Measurements from ENCODE around the gene DIP2C. TPM values are rescaled to one million over a fixed set of nuclear protein-coding genes. Genes with fewer than 3 reads are reported as not detected.
A peak's percentile ranks its signal among the peaks of the same experiment; 100 is the strongest.
"Not testable (repeated sequence)": the region's sequence is repeated elsewhere in the genome, so short reads cannot be mapped to it uniquely, and the experiment has no call there.

DIP2C gene
- total RNA-seq, 1 donor from 2014 or later: 23.1 TPM

DNA sequence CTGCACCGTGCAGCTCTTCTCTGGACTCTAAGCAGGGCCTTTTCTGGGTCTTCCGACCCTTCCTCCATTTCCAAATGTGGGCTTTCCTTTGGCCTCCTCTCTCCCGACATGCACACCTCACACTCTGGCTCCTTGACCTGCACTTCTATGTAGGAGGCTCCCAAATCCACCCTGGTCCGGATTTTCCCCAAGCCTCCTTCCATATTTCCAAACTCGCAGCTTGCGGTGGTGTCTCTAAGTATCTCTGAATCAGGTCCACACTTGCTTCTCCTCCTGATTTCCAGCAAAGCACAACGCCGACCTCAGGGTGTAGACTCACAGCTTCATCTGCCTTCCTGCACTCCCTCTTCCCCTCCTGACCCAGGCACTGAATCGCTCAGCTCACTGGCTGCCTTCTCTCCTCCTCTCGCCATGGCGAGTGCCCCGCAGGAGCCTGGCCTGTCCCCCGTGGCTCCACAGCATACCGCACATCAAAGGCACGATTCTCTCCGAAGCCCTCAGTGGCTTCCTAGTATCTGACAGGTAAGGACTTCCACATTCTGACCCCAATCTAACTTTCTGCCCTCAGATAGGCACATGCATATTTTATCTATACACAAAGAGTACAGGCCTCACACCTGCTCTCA is 27.8 kb downstream of the DIP2C start:
- H3K4me3 Mint-ChIP-seq: no peak overlapping the region
- H3K27ac Mint-ChIP-seq: peak overlapping the region; percentile 69
- H3K9me3 Mint-ChIP-seq: no peaks in the 10 kb centered on the region
- DNase-seq (ENCODE audit: extremely low spot score, unreplicated experiment): peak; percentile 64
- TF ChIP-seq, protein P1, sequence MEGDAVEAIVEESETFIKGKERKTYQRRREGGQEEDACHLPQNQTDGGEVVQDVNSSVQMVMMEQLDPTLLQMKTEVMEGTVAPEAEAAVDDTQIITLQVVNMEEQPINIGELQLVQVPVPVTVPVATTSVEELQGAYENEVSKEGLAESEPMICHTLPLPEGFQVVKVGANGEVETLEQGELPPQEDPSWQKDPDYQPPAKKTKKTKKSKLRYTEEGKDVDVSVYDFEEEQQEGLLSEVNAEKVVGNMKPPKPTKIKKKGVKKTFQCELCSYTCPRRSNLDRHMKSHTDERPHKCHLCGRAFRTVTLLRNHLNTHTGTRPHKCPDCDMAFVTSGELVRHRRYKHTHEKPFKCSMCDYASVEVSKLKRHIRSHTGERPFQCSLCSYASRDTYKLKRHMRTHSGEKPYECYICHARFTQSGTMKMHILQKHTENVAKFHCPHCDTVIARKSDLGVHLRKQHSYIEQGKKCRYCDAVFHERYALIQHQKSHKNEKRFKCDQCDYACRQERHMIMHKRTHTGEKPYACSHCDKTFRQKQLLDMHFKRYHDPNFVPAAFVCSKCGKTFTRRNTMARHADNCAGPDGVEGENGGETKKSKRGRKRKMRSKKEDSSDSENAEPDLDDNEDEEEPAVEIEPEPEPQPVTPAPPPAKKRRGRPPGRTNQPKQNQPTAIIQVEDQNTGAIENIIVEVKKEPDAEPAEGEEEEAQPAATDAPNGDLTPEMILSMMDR (conservative IDR thresholded peaks at IDR 0.05): no peak
- no peaks in the 10 kb centered on the region for H3K36me3 Mint-ChIP-seq
- H3K4me1 Mint-ChIP-seq (ENCODE audit: unreplicated experiment): peaks cover 44% of the 10 kb centered on the region
- H3K27me3 Mint-ChIP-seq: no peaks in the 10 kb centered on the region

DNA sequence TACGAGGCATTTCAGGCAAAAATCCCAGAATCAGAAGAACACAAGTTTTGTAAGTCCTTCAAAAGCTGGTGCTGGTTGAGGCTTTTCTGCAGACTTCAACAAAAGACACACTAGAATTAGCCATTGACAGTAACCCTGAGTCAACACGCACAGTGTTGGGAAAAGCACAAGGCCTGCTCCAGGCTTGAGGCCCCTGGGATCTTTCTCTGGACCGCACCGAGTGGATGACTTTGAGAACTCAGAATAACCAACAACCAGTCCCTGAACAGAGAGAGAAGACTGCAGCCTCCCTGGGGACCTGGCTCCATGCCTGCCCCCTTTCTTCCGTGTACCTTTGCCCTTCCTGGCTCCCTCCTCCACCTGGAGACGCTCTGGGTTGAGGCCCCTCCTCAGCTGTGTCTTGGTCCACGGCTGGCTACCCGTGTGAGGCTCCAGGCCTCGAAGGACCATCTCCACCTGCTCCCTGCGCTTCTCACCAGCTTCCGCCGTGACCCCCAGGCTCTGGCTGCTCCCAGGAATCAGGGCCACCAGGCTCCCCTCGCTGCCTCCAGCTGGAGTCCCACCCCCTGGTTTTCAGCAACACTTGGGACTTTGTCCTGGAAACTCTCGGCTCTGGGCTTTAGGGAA is 28.4 kb downstream of the DIP2C start:
- Mint-ChIP-seq H3K36me3 (no peaks in the 10 kb centered on the region), H3K27ac (peak overlapping the region; percentile 69), H3K4me3 (peak overlapping the region; percentile 7), H3K27me3 (no peaks in the 10 kb centered on the region), H3K9me3 (no peaks in the 10 kb centered on the region), H3K4me1 (ENCODE audit: unreplicated experiment) (peaks cover 44% of the 10 kb centered on the region)
- TF ChIP-seq, protein P1 (conservative IDR thresholded peaks at IDR 0.05): no peak
- DNase-seq (ENCODE audit: extremely low spot score, unreplicated experiment): peak; percentile 67

DNA sequence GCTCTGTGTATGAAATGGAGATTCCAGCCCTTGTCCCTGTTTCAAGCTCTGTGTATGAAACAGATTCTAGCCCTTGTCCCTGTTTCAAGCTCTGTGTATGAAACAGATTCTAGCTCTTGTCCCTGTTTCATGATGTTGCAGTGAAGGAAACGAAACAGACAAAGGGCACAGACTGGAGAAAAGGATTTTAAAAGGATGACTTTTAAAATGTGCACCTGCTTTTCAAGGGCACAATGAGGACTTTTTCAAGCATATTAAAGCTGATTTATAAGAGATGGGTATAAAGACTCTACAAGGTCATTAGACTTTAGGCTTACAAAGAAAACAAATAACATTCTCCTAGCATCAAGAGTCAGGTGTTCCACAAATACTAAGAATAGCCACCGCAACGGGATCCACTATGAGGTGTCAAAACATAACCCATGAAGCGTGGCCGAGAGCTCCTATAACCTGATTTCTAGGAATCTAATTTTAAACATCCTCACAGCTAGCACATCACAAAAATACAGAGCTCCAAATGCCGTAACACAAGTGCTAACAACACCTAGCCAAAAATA is 29.0 kb downstream of the DIP2C start:
- peak overlapping the region; percentile 7 for H3K4me3 Mint-ChIP-seq
- H3K36me3 Mint-ChIP-seq: no peaks in the 10 kb centered on the region
- TF ChIP-seq, protein P1 (conservative IDR thresholded peaks at IDR 0.05): no peak
- peak; percentile 39 for DNase-seq (ENCODE audit: extremely low spot score, unreplicated experiment)
- peaks cover 44% of the 10 kb centered on the region for H3K4me1 Mint-ChIP-seq (ENCODE audit: unreplicated experiment)
- no peaks in the 10 kb centered on the region for H3K27me3 Mint-ChIP-seq
- H3K9me3 Mint-ChIP-seq: no peaks in the 10 kb centered on the region
- peak overlapping the region; percentile 54 for H3K27ac Mint-ChIP-seq

DNA sequence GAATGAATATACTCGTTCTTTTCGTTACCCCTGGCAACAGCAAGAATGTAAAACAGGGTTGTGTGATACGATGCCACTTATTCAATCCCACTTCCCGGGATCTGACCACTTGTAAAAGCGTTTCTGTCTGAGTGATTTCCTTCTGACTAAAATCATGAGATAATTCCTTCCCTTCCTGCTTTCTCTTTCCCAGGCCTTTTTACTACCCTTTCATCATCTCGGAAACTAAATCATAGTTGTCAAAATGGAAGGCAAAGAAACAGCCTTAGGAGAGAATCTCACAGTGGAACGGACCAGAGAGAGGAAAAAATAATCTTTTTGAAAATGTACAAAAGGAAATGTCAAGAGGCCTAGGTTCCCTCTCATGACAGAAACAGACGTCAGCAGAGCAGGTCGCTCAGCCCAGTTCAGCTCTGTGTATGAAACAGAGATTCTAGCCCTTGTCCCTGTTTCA is 29.8 kb downstream of the DIP2C start:
- Mint-ChIP-seq H3K27me3 (no peaks in the 10 kb centered on the region), H3K9me3 (no peaks in the 10 kb centered on the region), H3K36me3 (no peaks in the 10 kb centered on the region), H3K27ac (peak overlapping the region; percentile 70), H3K4me1 (ENCODE audit: unreplicated experiment) (peaks cover 44% of the 10 kb centered on the region), H3K4me3 (peak overlapping the region; percentile 46)
- peak; percentile 7 for DNase-seq (ENCODE audit: extremely low spot score, unreplicated experiment)
- TF ChIP-seq, protein P1 (conservative IDR thresholded peaks at IDR 0.05): no peak

DNA sequence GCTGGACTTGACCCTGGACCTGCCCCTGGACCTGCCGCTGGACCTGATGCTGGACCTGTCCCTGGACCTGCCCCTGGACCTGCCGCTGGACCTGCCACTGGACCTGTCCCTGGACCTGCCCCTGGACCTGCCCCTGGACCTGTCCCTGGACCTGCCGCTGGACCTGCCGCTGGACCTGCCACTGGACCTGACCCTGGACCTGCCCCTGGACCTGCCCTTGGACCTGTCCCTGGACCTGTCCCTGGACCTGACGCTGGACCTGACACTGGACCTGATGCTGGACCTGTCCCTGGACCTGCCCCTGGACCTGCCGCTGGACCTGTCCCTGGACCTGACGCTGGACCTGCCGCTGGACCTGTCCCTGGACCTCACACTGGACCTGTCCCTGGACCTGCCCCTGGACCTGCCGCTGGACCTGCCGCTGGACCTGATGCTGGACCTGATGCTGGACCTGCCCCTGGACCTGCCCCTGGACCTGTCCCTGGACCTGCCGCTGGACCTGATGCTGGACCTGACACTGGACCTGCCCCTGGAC is 31.6 kb downstream of the DIP2C start:
- not testable (repeated sequence) for H3K27me3 Mint-ChIP-seq, H3K27ac Mint-ChIP-seq, H3K36me3 Mint-ChIP-seq, H3K9me3 Mint-ChIP-seq, H3K4me3 Mint-ChIP-seq
- H3K4me1 Mint-ChIP-seq (ENCODE audit: unreplicated experiment): peaks cover 39% of the 10 kb centered on the region
- DNase-seq (ENCODE audit: extremely low spot score, unreplicated experiment): peak; percentile 58

DNA sequence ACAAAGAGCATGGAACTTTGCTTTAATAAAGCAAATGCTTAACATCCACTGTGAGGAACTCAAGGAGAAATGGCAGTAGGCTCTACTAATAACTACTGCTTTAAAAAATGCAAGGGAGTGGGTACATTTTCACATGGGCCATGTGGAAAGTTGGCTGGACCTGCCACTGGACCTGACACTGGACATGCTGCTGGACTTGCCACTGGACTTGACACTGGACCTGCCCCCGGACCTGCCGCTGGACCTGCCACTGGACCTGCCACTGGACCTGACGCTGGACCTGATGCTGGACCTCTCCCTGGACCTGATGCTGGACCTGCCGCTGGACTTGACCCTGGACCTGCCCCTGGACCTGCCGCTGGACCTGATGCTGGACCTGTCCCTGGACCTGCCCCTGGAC is 32.6 kb downstream of the DIP2C start:
- no peak overlapping the region for H3K4me3 Mint-ChIP-seq
- H3K9me3 Mint-ChIP-seq: no peaks in the 10 kb centered on the region
- no peaks in the 10 kb centered on the region for H3K36me3 Mint-ChIP-seq
- TF ChIP-seq, protein P1 (conservative IDR thresholded peaks at IDR 0.05): no peak
- no peak overlapping the region for H3K27ac Mint-ChIP-seq
- H3K27me3 Mint-ChIP-seq: no peaks in the 10 kb centered on the region
- peaks cover 36% of the 10 kb centered on the region for H3K4me1 Mint-ChIP-seq (ENCODE audit: unreplicated experiment)
- peak; percentile 22 for DNase-seq (ENCODE audit: extremely low spot score, unreplicated experiment)

Measured in type B pancreatic cell (in vitro differentiated cells).